NCI-H510A treated with DMSO at 0.1 percent for 48 hours (cell line): ENCODE results near the gene KMO.

Experiments
- DNase-seq: peaks from one replicate; lab custom pipeline; 2025; lab: John Stamatoyannopoulos, UW

KMO gene

DNA sequence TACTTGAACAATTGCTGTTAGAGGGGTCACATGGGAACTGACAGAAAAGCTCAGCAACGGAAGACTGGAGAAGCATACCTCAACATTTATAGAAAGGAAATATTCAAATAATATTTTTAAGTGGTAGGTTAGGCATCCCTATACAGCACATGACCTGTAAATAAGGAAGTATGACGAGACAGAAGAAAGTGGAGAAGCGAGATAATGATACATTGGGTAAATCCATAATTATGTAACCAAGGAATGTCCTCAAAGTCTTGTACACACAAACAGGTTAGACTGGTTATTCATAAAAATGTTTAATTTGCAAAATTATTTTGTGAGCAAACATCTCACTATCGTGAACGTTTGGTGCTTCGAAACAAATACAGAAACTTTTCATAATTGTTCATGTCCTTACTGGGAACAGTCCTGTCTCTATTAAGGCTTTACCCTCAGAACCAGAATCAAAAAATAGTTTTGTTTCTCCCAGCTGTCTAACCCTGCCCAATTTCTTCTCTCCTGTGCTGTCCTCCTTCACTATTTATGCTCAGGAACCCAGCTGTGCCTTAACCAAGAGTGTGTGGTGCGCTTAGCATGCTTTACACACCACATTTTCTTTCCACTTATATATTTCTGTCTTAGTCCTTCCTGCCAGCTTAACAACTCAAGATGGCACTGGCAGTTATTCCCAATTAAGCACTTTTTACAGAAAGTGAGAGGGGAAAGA, 10.2 kb downstream of the KMO start:
- no peak for DNase-seq

DNA sequence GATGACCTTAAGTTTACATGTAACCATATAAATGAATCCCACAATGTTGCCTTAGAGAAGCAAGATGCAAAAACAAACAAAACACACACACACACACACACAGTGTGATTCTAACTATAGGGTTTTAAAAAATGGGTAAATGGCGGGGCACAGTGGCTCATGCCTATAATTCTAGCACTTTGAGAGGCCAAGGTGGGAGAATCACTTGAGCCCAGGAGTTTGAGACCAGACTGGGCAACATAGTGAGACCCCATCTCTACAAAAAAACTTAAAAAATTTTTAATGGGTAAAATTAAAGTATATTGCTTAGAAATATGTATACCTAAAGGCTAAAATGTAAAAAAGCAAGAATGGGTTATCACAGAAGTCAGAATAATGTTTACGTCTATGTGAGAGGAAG, 15.8 kb downstream of the KMO start:
- no peak for DNase-seq

DNA sequence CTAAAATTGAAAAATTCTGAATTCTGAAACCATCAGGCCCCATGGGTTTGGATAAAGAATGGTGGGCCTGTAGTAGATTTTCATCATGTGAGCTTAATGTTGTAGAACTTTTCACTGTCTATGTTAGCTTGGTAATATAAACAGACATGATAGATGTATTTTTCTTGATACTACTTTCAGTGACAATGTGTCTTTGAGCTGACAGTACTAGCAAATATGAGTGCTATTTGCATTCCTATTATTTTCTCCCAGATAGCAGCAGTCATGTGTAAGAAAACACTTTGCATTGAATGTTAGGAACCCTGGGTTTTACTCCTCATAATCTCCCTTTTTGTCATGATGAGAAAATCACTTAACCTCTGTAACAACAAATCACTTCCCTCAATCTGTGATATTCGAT, 18.1 kb downstream of the KMO start:
- DNase-seq, result no peak

DNA sequence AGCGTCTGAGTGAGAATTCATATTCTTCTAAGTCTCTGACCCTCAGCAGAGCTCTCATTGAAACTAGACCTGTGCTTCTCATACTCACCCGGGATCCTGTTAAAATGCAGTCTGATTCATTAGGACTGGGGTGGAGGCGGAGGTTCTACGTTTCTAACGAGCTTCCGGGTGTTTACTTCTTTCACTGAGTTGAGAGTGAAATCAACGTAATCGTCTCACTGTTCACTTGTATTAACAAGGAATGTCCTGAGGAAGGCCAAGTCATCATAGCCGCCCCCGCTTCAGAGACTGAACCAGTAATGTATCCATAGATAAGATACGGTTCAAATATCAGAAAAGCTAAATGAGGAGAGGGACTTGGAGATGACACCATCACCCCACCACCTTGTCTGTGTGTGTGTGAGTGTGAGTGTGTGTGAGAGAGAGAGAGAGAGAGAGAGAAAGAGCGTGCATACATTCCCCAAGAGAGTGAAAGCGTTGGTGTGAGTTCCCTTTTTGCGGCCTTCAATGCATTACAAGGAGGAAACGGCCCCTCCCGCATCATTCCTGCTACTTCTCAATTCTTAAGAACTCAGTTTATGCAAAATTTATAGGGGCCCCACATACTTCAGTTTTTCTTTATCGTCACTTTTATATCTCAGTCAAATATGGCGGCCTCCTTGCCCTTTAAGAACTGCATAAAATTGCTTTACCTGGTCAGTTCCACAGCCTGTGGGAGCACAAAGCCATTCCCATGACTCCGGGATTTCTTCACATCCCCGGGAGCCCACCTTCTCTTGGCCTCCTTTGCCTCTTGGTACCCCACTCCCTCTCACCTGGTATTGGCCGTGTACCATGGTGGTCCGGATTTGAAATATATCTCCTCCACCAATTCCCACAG, 19.8 kb downstream of the KMO start:
- DNase-seq, result no peak

DNA sequence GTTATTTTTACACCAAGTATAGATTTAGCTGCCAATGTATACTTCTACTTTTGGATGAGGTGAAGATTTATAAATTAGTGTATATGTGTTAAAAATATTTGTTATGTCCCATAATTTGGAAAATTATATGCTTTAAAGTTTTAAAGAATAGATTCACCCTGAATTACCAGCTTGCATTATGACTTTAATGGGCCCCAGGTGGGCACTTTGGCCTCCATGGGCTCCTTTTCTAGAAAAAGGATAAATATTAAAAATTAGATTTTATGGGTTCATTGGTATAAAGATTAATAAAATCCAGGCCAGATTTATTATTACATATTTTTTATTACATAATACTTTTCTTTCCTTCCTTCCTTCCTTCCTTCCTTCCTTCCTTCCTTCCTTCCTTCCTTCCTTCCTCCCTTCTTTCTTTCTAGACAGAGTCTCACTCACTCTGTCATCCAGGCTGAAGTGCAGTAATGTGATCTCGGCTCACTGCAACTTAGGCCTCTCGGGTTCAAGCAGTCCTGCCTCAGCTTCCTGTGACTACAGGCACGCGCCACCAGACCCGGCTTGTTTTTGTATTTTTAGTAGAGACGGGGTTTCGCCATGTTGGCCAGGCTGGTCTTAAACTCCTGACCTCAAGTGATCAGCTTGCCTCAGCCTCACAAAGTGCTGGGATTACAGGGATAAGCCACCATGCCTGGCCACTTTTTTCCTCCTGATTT, 21.9 kb downstream of the KMO start:
- no peak for DNase-seq

DNA sequence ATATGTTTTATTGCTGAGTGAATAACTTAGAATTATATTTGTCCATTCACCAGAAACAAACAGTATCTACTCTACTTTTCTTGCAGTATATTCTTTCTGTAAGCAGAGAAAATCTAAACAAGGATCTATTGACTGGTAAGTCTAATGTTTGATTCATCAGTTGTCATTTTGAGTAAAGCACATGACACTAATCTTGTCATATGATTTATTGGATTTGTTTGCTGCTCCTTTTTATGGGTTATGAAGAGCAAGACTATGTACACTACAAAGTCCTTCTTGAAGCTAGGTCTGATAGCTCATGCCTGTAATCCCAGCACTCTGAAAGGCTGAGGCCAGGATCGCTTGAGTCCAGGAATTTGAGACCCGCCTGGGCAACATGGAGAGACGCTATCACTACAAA, 23.3 kb downstream of the KMO start:
- no peak for DNase-seq

DNA sequence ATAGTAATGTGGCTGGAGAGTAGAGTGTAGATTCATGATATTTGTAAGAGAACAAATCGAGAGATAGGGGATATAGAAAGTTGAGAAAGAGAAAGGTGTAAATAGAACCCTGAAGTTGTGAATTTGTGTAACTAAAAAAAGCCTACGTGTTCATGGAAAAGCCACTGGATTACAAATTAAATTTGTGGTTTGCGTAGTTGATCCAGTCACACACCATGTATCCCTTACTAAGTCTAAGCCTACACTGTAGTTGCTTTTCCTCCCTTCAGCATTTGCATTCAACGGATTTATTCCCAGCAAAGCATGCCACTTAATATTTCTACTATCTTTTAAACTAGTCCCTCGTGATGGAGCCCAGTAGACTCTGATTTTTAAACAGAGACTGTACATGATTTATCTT, 24.9 kb downstream of the KMO start:
- DNase-seq, result no peak

DNA sequence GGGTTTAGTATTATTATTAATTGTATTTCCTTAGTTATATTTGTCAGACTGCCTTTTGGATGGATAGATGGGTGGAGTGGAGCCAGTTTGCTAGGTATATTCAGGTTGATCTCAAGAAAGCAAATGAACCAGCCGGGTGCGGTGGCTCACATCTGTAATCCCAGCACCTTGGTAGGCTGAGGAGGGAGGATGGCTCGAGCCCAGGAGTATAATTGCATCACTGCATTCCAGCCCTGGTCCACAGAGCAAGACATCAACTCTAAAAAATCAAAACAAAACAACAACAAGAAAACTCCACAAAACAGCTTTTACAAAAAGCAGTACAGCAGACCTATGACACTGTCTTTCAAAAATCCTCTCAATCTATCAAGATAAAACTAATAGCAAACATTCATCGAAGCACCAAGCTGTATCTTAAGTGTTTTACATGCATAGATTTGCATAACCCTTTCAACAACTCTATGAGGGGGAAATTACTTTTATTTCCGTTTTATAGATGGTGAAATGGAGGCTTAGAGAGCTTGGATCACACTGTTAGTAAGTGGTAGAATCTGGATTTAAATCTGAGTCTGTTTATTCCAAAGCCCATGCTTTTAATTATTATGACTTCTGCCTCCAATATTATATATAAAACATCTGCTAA, 25.5 kb downstream of the KMO start:
- no peak for DNase-seq

DNA sequence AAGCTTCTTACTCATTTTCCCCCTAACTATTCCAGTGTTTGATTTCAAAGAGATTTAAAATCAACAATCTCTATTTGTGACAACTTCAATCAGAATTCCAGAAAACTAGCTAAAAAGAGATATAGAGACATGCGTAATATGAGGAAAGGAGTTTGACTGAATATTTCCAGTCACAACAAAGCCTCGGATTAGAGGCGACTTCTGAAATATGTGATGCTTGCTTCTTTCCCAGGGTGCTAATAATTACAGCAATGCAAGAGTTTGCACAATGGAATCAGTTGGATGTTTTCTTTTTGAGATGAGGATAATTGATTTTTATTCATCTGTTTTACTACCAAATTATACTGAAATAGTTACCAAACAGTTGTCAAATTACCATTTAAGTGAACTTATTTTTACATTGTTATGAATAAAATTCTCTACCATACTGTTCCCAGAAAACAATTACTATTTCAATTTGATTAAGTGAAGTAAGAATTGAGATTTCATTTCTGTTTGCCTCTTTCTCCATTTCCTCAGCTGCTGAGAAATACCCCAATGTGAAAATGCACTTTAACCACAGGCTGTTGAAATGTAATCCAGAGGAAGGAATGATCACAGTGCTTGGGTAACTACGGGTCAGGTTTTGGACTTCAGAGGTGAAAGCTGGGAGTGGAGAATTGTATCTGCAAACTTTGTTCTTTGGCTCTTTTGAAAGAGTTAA, 28.1 kb downstream of the KMO start:
- no peak for DNase-seq

DNA sequence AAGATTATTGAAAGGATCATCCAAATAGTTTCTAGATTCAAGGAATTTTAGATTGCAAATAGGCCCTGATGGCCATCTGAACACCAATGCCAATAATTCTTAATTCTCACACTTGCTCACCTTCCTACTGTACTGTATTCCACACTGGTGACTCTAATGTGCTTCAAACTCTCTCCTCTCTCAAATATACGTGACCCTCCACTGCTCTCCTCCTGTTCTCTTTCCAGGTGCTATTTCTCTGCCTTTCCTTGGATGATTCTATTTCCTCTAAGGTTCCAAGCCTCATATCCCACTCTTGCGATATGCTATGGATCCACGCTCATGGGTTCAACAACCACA, 28.6 kb downstream of the KMO start:
- no peak for DNase-seq

DNA sequence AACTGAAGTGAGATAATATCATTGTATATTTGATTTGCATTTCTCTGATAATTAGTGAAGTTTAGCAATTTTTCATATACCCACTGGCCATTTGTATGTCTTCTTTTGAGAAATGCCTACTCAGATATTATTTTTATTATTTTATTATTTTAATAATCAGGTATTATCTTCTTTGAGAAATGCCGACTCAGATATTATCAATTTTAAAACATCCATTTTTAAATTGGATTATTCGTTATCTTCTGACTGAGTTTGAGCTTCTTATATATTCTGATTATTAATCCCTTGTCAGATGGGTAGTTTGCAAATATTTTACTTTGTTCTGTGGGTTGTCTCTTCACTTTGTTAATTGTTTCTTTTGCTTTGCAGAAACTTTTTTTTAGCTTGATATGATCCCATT, 37.7 kb downstream of the KMO start:
- no peak for DNase-seq

DNA sequence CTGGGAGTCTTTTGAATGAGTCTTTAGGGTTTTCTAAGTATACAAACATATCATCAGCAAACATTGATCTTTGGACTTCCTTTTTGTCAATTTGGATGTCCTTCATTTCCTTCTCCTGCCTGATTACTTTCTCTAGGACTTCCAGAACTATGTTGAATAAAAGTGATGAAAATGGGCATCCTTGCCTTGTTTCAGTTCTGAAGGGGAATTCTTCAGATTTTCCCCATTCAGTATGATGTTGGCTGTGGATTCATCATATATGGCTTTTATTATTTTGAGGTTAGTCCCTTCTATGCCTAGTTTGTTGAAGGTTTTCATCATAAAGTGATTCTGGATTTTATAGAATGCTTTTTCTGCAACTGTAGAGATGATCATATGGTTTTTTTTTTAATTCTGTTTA, 42.0 kb downstream of the KMO start:
- DNase-seq, result no peak

DNA sequence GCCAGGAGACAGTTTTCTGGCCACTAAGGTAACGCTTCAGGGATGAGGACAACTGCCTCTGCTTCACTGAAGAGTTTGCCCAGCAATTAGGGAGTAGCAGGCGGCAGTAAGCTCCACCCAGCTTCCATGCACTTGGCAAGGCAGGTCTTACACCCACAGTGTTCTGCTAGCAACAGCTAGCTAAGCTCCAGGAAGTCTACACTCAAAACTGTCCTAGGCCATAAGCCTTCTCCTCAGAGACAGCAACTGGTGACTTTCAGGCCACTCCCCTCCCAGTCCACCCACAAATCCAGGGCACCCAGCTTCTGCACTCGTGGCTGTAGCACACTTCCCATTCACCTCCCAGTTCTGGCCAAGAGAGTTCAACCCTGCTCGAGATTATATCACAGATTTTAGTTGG, 47.3 kb downstream of the KMO start:
- peak; percentile 13 for DNase-seq

DNA sequence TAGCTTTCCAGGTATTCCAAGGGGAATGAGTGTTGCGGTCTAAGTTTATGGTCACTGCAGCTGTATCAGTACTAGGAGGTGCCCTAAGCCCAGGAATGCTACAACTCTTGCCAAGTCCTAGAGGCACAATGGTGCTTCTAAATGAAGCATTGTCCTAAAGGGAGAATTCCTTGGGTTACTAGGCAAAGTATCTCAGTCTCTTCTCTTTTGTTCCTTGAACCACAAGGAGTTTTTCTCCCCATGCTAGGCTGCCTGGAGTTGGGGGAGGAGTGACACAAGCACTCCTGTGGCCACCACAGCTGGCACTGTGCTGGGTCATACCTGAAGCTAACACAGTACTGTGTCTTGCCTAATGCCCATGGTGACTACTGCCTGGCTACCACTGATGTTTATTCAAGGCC, 50.7 kb downstream of the KMO start:
- DNase-seq, result no peak

DNA sequence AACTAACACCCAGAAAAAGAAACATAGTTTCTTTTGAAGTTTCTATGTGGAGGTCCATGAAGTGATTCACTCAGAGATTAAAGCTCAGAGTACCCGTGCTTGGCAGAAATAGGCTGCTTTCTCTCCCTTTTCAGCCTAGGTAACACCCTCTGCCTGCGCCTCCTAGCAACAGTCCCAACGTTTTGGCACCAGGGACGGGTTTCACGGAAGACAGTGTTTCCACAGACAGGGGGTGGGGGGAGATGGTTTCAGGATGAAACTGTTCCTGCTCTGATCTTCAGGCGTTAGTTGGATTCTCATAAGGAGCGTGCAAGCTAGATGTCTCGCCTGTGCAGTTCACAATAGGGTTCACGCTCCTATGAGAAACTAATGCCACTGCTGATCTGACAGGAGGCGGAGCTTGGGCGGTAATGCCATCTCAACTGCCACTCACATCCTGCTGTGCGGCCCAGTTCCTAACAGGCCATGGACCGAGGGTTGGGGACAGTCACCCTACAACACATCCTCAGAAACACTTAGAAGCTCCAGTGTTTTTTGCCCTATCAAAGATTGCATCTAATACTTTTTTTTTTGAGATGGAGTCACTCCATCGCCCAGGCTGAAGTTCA, 54.8 kb downstream of the KMO start:
- no peak for DNase-seq

DNA sequence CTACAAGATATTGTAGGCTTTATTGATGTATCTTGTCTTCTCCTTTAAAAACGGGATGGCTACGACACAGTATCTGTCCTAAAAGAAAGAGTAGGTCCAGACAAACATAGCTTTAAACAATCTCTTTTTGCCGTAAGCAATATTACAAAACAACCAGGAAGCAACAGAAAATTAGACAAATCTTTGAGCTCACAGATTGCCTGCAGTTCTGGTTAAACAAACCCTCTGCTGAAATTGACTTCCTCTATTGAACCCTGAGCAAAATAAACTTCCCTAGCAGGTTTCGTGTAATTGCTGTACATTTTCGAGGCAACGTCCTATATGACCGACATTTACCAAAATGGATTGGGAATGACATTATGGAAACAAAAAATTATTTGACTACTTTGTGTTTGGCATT, 57.3 kb downstream of the KMO start:
- DNase-seq, result no peak

DNA sequence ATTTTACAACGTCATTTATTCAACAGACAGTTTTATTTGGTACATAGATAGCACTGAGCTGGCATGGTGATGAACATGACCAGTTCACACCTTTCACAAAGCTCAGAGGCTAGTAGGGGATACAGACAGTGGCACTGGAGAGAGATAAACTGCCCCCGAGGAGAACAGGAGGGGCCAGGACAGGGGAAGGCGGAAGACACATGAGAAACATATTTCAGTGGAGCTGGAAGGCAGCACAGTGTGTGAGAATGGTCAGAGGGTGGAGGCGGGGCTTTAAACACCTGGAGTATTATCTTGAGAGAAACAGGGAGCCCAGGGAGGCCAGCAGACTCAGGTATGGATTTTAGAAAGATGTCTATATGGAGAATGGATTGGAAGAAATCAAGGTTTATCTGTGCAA, 58.5 kb downstream of the KMO start:
- DNase-seq, result no peak

DNA sequence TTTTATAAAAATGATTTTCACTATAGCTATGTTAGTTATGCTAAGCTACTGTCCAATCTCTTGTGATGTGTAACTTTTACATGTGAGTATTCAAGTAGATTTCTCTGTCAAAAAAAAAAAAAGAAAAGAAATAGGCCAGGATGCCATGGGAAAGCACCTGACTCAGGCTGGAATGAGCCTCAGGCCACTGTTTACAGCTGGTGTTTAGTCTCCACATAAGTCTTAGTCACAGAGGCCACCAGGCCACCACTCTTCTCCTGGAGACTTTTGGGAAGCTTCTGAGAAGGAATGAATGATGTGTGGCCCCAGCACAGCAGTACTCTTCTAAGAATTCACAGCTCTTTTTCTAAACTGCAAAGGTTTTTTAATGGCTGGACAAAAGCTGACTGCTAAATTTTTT, 59.1 kb downstream of the KMO start:
- no peak for DNase-seq

DNA sequence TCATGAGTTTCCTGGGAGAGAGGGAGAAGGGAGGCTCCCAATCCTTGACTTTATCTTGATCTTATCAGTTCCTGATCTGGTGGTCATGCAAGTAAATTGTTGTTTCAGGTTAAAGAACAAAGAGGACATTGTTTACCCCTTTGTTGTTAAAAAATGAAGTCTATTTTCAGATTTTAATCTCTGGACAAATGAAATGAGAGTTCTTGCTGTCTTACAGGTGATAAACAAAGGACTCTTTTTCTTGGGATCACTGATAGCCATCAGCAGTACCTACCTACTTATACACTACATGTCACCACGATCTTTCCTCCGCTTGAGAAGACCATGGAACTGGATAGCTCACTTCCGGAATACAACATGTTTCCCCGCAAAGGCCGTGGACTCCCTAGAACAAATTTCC, 59.6 kb downstream of the KMO start:
- no peak for DNase-seq

DNA sequence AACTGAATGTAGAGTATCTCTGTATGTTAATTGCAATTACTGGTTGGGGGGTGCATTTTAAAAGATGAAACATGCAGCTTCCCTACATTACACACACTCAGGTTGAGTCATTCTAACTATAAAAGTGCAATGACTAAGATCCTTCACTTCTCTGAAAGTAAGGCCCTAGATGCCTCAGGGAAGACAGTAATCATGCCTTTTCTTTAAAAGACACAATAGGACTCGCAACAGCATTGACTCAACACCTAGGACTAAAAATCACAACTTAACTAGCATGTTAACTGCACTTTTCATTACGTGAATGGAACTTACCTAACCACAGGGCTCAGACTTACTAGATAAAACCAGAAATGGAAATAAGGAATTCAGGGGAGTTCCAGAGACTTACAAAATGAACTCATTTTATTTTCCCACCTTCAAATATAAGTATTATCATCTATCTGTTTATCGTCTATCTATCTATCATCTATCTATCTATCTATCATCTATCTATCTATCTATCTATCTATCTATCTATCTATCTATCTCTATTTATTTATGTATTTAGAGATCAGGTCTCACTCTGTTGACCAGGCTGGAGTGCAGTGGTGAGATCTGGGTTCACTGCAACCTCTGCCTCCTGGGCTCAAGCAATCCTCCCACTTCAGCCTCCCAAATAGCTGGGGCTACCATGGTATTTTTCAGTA, 60.2 kb downstream of the KMO start:
- no peak for DNase-seq

DNA sequence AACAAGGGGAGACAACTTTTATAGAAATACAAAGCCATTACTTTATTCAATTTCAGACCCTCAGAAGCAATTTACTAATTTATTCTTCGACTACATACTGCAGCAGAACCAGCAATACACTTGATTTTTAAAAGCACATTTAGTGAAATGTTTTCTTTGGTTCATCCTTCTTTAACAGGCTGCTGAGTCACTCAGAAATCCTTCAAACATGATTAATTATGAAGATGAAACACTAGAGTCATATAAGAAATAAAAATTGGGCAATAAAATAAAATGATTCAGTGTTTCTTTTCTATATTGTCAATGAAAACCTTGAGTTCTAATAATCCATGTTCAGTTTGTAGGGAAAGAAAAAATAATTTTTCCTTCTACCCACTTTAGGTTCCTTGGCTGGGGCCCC, 61.0 kb downstream of the KMO start:
- no peak for DNase-seq
